IMR-90 (cell line): ENCODE results near the gene TTC19. TPM values are rescaled to one million over a fixed set of nuclear protein-coding genes. Genes with fewer than 3 reads are reported as not detected.

Experiments
- ATAC-seq: fragments of 200-7000 bp; cut with Tn5 transposase; 2 replicates; pipeline ENCODE4 v1.9.1; 2020; ENCODE audit warnings: low read depth, mild to moderate bottlenecking, moderate library complexity
- BruUV-seq: library from RNA; stranded (reverse); fragments of 400-500 nt; replicated peaks from 2 replicates; lab custom pipeline; 2021; lab: Mats Ljungman, UMichigan
- CTCF ChIA-PET: fragments of 300-600 bp; formaldehyde crosslinking; extraction: SDS; loops from one replicate; lab custom pipeline; 2021; ENCODE audit warnings: antibody characterized with exemption; lab: Yijun Ruan, JAX
- POLR2A ChIA-PET: fragments of 300-600 bp; sonication (Branson Sonifier 250); formaldehyde crosslinking; loops from one replicate; lab custom pipeline; 2022; ENCODE audit warnings: antibody characterized with exemption; ENCODE audit not compliant: unreplicated experiment; lab: Charles Lee
- DNase-seq: peaks from one replicate; pipeline ENCODE4 v3.0.0; 2013
- H2AFZ ChIP-seq: replicated peaks from 2 replicates; pipeline ENCODE3; 2013; ENCODE audit warnings: low read length, mild to moderate bottlenecking; ENCODE audit not compliant: poor library complexity
- H2AK5ac ChIP-seq: 2 replicates; pipeline ENCODE4 v1.6.1; 2013; ENCODE audit warnings: low read depth, low read length, inconsistent platforms
- H2AK9ac ChIP-seq: replicated peaks from 2 replicates; pipeline ENCODE3; 2013; ENCODE audit warnings: mild to moderate bottlenecking, low read depth, low read length, moderate library complexity; ENCODE audit not compliant: poor library complexity
- H2BK120ac ChIP-seq: 2 replicates; pipeline ENCODE4 v1.6.1; 2013; ENCODE audit warnings: low read depth, low read length, inconsistent platforms
- H2BK15ac ChIP-seq: 3 replicates; pipeline ENCODE4 v1.6.1; 2013; ENCODE audit warnings: low read depth, low read length, inconsistent platforms
- H2BK20ac ChIP-seq: 2 replicates; pipeline ENCODE4 v1.6.1; 2013; ENCODE audit warnings: low read depth, mild to moderate bottlenecking, inconsistent platforms, low read length, moderate library complexity
- H2BK5ac ChIP-seq: 2 replicates; pipeline ENCODE4 v1.6.1; 2013; ENCODE audit warnings: mild to moderate bottlenecking, low read depth, low read length, inconsistent platforms; ENCODE audit not compliant: poor library complexity, severe bottlenecking
- H3K14ac ChIP-seq: replicated peaks from 2 replicates; pipeline ENCODE4 v1.6.1; 2013; ENCODE audit warnings: low read depth, low read length, inconsistent platforms
- H3K18ac ChIP-seq: 2 replicates; pipeline ENCODE4 v1.6.1; 2013; ENCODE audit warnings: low read depth, low read length, control low read depth
- H3K23ac ChIP-seq: 2 replicates; pipeline ENCODE4 v1.6.1; 2013; ENCODE audit warnings: low read depth, low read length, inconsistent platforms
- H3K27ac ChIP-seq: 2 replicates; pipeline ENCODE4 v1.5.1; 2013; ENCODE audit warnings: mild to moderate bottlenecking, control low read depth, low read length; ENCODE audit not compliant: insufficient read depth
- H3K27me3 ChIP-seq: 2 replicates; pipeline ENCODE4 v1.6.1; 2013; ENCODE audit warnings: low read length; ENCODE audit not compliant: control insufficient read depth, insufficient read depth
- H3K36me3 ChIP-seq: 2 replicates; pipeline ENCODE4 v1.6.1; 2013; ENCODE audit warnings: low read length, mixed read lengths; ENCODE audit not compliant: control insufficient read depth, insufficient read depth
- H3K4ac ChIP-seq: 2 replicates; pipeline ENCODE4 v1.6.1; 2013; ENCODE audit warnings: low read depth, low read length, inconsistent platforms
- H3K4me1 ChIP-seq: 2 replicates; pipeline ENCODE4 v1.6.1; 2013; ENCODE audit warnings: low read length, mixed read lengths; ENCODE audit not compliant: control insufficient read depth, insufficient read depth
- H3K4me2 ChIP-seq: 2 replicates; pipeline ENCODE4 v1.6.1; 2013; ENCODE audit warnings: low read depth, mild to moderate bottlenecking, control low read depth, low read length, moderate library complexity
- H3K4me3 ChIP-seq: 2 replicates; pipeline ENCODE4 v1.5.1; 2013; ENCODE audit warnings: low read depth, mild to moderate bottlenecking, control low read depth, low read length, moderate library complexity; ENCODE audit not compliant: insufficient read depth
- H3K56ac ChIP-seq: 2 replicates; pipeline ENCODE4 v1.6.1; 2013; ENCODE audit warnings: low read length, inconsistent platforms; ENCODE audit not compliant: insufficient read depth; ENCODE audit errors: extremely low read depth
- H3K79me1 ChIP-seq, 2 experiments: 2 replicates each; pipeline ENCODE4 v1.6.1; 2013; ENCODE audit warnings: low read length in 2 of 2, inconsistent platforms in 1 of 2, low read depth in 1 of 2
- H3K9ac ChIP-seq: 2 replicates; pipeline ENCODE4 v1.6.1; 2013; ENCODE audit warnings: low read depth, low read length, control low read depth
- H3K9me1 ChIP-seq: 2 replicates; pipeline ENCODE4 v1.6.1; 2013; ENCODE audit warnings: low read length, inconsistent platforms; ENCODE audit not compliant: insufficient read depth
- H3K9me3 ChIP-seq: 2 replicates; pipeline ENCODE4 v1.6.1; 2013; ENCODE audit warnings: low read length; ENCODE audit not compliant: control insufficient read depth, insufficient read depth
- H4K20me1 ChIP-seq: 2 replicates; pipeline ENCODE4 v1.6.1; 2013; ENCODE audit warnings: low read length, inconsistent platforms; ENCODE audit not compliant: insufficient read depth
- H4K5ac ChIP-seq: 2 replicates; pipeline ENCODE4 v1.6.1; 2013; ENCODE audit warnings: mild to moderate bottlenecking, low read depth, low read length, control low read depth
- H4K8ac ChIP-seq, 2 experiments: 2 replicates each; pipeline ENCODE4 v1.6.1; 2013; ENCODE audit warnings: low read depth in 2 of 2, low read length in 2 of 2, control low read depth in 1 of 2, inconsistent platforms in 1 of 2
- H4K91ac ChIP-seq: 2 replicates; pipeline ENCODE4 v1.6.1; 2013; ENCODE audit warnings: low read depth, low read length, inconsistent platforms; ENCODE audit not compliant: insufficient read depth
- BHLHE40 ChIP-seq: fragments of 150-350 bp; IDR thresholded peaks from 2 replicates; pipeline ENCODE4 v1.6.1; 2016; ENCODE audit warnings: mild to moderate bottlenecking, low read depth, low read length
- CEBPB ChIP-seq: IDR thresholded peaks from 2 replicates; pipeline ENCODE4 v1.6.1; 2012; ENCODE audit warnings: low read depth, low read length, improper control_type of control experiment
- ELK1 ChIP-seq: fragments of 150-350 bp; IDR thresholded peaks from 2 replicates; pipeline ENCODE4 v1.6.1; 2016; ENCODE audit warnings: low read depth, mild to moderate bottlenecking, low read length, moderate library complexity, borderline replicate concordance
- FOS ChIP-seq: fragments of 150-350 bp; IDR thresholded peaks from 2 replicates; pipeline ENCODE4 v1.6.1; 2016; ENCODE audit warnings: low read depth, low read length
- MAZ ChIP-seq: IDR thresholded peaks from 2 replicates; pipeline ENCODE4 v1.6.1; 2012; ENCODE audit warnings: low read depth, mild to moderate bottlenecking, low read length, improper control_type of control experiment, moderate library complexity, borderline replicate concordance
- POLR2A ChIP-seq: IDR thresholded peaks from 2 replicates; pipeline ENCODE4 v1.6.1; 2012; ENCODE audit warnings: mild to moderate bottlenecking, low read depth, low read length
- SMC3 ChIP-seq: fragments of 150-350 bp; IDR thresholded peaks from 2 replicates; pipeline ENCODE4 v1.6.1; 2016; ENCODE audit warnings: low read depth, mild to moderate bottlenecking, antibody characterized with exemption, low read length, moderate library complexity
- USF2 ChIP-seq: fragments of 150-350 bp; IDR thresholded peaks from 2 replicates; pipeline ENCODE4 v1.6.1; 2017; ENCODE audit warnings: mild to moderate bottlenecking, antibody characterized with exemption, low read length, low read depth
- WGBS, 2 experiments: methylation state at CpG; one replicate each; pipeline versions ENCODE4 v1.1.5 to v1.1.7; 2013; ENCODE audit warnings: missing lambda C conversion rate in 2 of 2; ENCODE audit not compliant: insufficient read length in 1 of 2; ENCODE audit errors: extremely low coverage in 2 of 2; 5-methylcytosine and 5-hydroxymethylcytosine counted together
- dilution Hi-C: fragments of 300-500 bp; cut with HindIII; formaldehyde crosslinking; loops from one replicate; pipeline ENCODE4 v1.14.3; 2018; ENCODE audit warnings: low sequenced_read_pairs; ENCODE audit not compliant: unreplicated experiment
- in situ Hi-C: fragments of 300-500 bp; cut with MboI; formaldehyde crosslinking; loops from 3 replicates; pipeline ENCODE4 v1.14.3; 2019; ENCODE audit warnings: low sequenced_read_pairs, inconsistent platforms, mixed read lengths
- intact Hi-C: fragments of 100-400 bp; cut with micrococcal nuclease; formaldehyde crosslinking; loops from 2 replicates; pipeline ENCODE4 v1.10.0; 2022
- polyA plus RNA-seq, 3 experiments: library from polyadenylated mRNA; depleted of rRNA; stranded (reverse); fragments of >200 nt; gene quantifications; 2 replicates each; pipeline ENCODE4 v1.2.3, GENCODE V29; 2012; ENCODE audit warnings: low replicate concordance in 1 of 3
- total RNA-seq: library from RNA; depleted of rRNA; stranded (reverse); fragments of >200 nt; gene quantifications from 2 replicates; pipeline ENCODE4 v1.2.3, GENCODE V29; 2012

The TTC19 gene
- total and polyA plus RNA-seq, 2 of the 4 experiments (the other 2 are of a cell fraction) = 8.3 to 12.9 TPM

GRCh38 chr17:16046966-16047365, 47.3 kb downstream of the TTC19 start:
- Histone ChIP-seq H3K27me3 (no peaks in the 10 kb centered on the region), H3K79me1 (peaks cover 40 to 65% of the 10 kb centered on the region in 2 experiments), H2BK5ac (no peak overlapping the region), H3K14ac (no peak overlapping the region), H3K9ac (no peak overlapping the region), H3K4me3 (no peak overlapping the region), H3K4ac (no peak overlapping the region), H2BK20ac (no peak overlapping the region), H4K91ac (no peak overlapping the region), H2BK15ac (no peak overlapping the region), H3K4me2 (no peak overlapping the region), H3K23ac (no peak overlapping the region), H2AK9ac (no peak overlapping the region), H2AFZ (no peak overlapping the region), H4K20me1 (no peaks in the 10 kb centered on the region; the same call in 1 of the 2 replicates), H3K36me3 (peaks cover 39% of the 10 kb centered on the region), H3K27ac (no peak overlapping the region), H3K18ac (no peak overlapping the region), H2BK120ac (no peak overlapping the region), H2AK5ac (no peak overlapping the region), H4K5ac (no peak overlapping the region), H3K4me1 (no peaks in the 10 kb centered on the region), H3K9me3 (no peaks in the 10 kb centered on the region), H3K9me1 (peaks cover 10% of the 10 kb centered on the region), H4K8ac (no peak overlapping the region), H3K56ac (no peak overlapping the region)
- intact Hi-C loops = no loop called here
- ATAC-seq (no peak), DNase-seq (peak; percentile 13)
- ChIA-PET CTCF (no interaction called here), POLR2A (no interaction called here)
- no CpG with 5 or more reads among the region's 3 CpGs for WGBS, 2 experiments
- BruUV-seq = no TSS peak
- dilution Hi-C loops = no loop called here
- in situ Hi-C loops = no loop called here
- no peak for TF ChIP-seq USF2
- TF ChIP-seq MAZ = no peak
- no peak for TF ChIP-seq POLR2A
- TF ChIP-seq BHLHE40 = no peak
- TF ChIP-seq ELK1 = no peak
- no peak for TF ChIP-seq FOS
- no peak for TF ChIP-seq SMC3
- TF ChIP-seq CEBPB = no peak
